CD8-positive, alpha-beta memory T cell (primary cell): ENCODE data around the gene WDR48. TPM values are rescaled to one million over a fixed set of nuclear protein-coding genes. Genes with fewer than 3 reads are reported as not detected.

ENCODE experiments used
- CTCF ChIA-PET: fragments of 350-600 bp; sonication (Branson Sonifier 250); formaldehyde crosslinking; loops from one replicate; lab custom pipeline; 2021; ENCODE audit warnings: antibody characterized with exemption; lab: Charles Lee
- POLR2A ChIA-PET: fragments of 350-600 bp; sonication (Branson Sonifier 250); formaldehyde crosslinking; loops from one replicate; lab custom pipeline; 2021; ENCODE audit warnings: antibody characterized with exemption; lab: Charles Lee
- DNase-seq, 5 donors: peaks; one replicate each; pipeline versions ENCODE4 v3.0.0 to v3.0.0-alpha.2; 2020 to 2022; ENCODE audit warnings: mixed read lengths in 1 of 5
- H3K27ac ChIP-seq: one replicate; pipeline ENCODE4 v1.7.0; 2013; ENCODE audit warnings: low read depth, mild to moderate bottlenecking, low read length, moderate library complexity
- H3K27me3 ChIP-seq: 2 replicates; pipeline ENCODE4 v1.7.0; 2013; ENCODE audit warnings: low read length, mild to moderate bottlenecking; ENCODE audit not compliant: insufficient read depth, poor library complexity, severe bottlenecking
- H3K36me3 ChIP-seq: 2 replicates; pipeline ENCODE4 v1.7.0; 2013; ENCODE audit warnings: mild to moderate bottlenecking, low read length, moderate library complexity; ENCODE audit not compliant: insufficient read depth
- H3K4me1 ChIP-seq: 2 replicates; pipeline ENCODE4 v1.7.0; 2013; ENCODE audit warnings: mild to moderate bottlenecking, low read length, moderate library complexity; ENCODE audit not compliant: insufficient read depth
- H3K4me3 ChIP-seq: 2 replicates; pipeline ENCODE4 v1.7.0; 2013; ENCODE audit warnings: mild to moderate bottlenecking, low read length
- H3K9me3 ChIP-seq: 2 replicates; pipeline ENCODE4 v1.7.0; 2013; ENCODE audit warnings: mild to moderate bottlenecking, low read length
- H3K27ac Mint-ChIP-seq, 8 donors: one replicate each; pipeline ENCODE4 v1.8.0; 2020 to 2021; ENCODE audit warnings: mixed read lengths in 8 of 8, mild to moderate bottlenecking in 6 of 8, inconsistent platforms in 3 of 8, moderate library complexity in 3 of 8
- H3K27me3 Mint-ChIP-seq, 2 donors: one replicate each; pipeline ENCODE4 v1.8.0; 2020 to 2021; ENCODE audit warnings: mixed read lengths in 2 of 2, mild to moderate bottlenecking in 1 of 2, moderate library complexity in 1 of 2
- H3K36me3 Mint-ChIP-seq, 3 donors: one replicate each; pipeline ENCODE4 v1.8.0; 2020 to 2021; ENCODE audit warnings: mixed read lengths in 3 of 3, inconsistent platforms in 1 of 3, mild to moderate bottlenecking in 1 of 3
- H3K4me1 Mint-ChIP-seq, 3 donors: one replicate each; pipeline ENCODE4 v1.8.0; 2020 to 2021; ENCODE audit warnings: mixed read lengths in 3 of 3, inconsistent platforms in 1 of 3, mild to moderate bottlenecking in 1 of 3
- H3K4me3 Mint-ChIP-seq, 7 donors: one replicate each; pipeline ENCODE4 v1.8.0; 2020 to 2021; ENCODE audit warnings: mixed read lengths in 7 of 7, mild to moderate bottlenecking in 6 of 7, moderate library complexity in 4 of 7, inconsistent platforms in 2 of 7
- H3K9me3 Mint-ChIP-seq, 5 donors: one replicate each; pipeline ENCODE4 v1.8.0; 2020 to 2022; ENCODE audit warnings: mixed read lengths in 5 of 5, mild to moderate bottlenecking in 3 of 5, moderate library complexity in 2 of 5, inconsistent platforms in 1 of 5
- polyA plus RNA-seq: library from polyadenylated mRNA; unstranded; fragments of 300-500 nt; fragmentation: Illumina TruSeq; gene quantifications from one replicate; pipeline ENCODE4 v1.2.3, GENCODE V29; 2021
- total RNA-seq, 2 experiments: library from RNA; stranded (reverse); gene quantifications; one replicate each; pipeline ENCODE4 v1.2.3, GENCODE V29; 2021

Gene WDR48
- total and polyA plus RNA-seq, 3 experiments from 2014 or later: 44.7 to 46.3 (median 44.7) TPM

GRCh38 chr3:39098473-39099000 is 46.7 kb downstream of the WDR48 start:
- POLR2A ChIA-PET: no interaction called here
- H3K27ac Mint-ChIP-seq: no peak overlapping the region
- no peaks in the 10 kb centered on the region for H3K9me3 Mint-ChIP-seq
- DNase-seq: no peak
- Histone ChIP-seq H3K36me3 (peaks cover 24% of the 10 kb centered on the region), H3K4me3 (no peak overlapping the region), H3K4me1 (no peaks in the 10 kb centered on the region), H3K9me3 (no peaks in the 10 kb centered on the region), H3K27me3 (no peaks in the 10 kb centered on the region), H3K27ac (no peak overlapping the region)
- H3K36me3 Mint-ChIP-seq: peaks cover 0 to 62% (median 21%) of the 10 kb centered on the region in 3 donors
- no peak overlapping the region for H3K4me3 Mint-ChIP-seq
- H3K27me3 Mint-ChIP-seq: no peaks in the 10 kb centered on the region
- peaks cover 15 to 25% (median 16%) of the 10 kb centered on the region in 3 donors for H3K4me1 Mint-ChIP-seq
- CTCF ChIA-PET: interaction anchor here (3.3 kb wide), 1 partner anchor 193 kb away, joined by 13 read pairs; no protein-coding TSS in a partner anchor

- Histone ChIP-seq H3K27ac (no peak overlapping the region), H3K4me3 (no peak overlapping the region), H3K9me3 (no peaks in the 10 kb centered on the region), H3K27me3 (no peaks in the 10 kb centered on the region), H3K36me3 (peaks cover 23% of the 10 kb centered on the region), H3K4me1 (no peaks in the 10 kb centered on the region)
- POLR2A ChIA-PET: no interaction called here
- H3K27ac Mint-ChIP-seq: peak overlapping the region in 3 of 8 donors; percentile 23 to 70 (median 30)
- CTCF ChIA-PET: interaction anchor here (3.3 kb wide), 1 partner anchor 192 kb away, joined by 13 read pairs; no protein-coding TSS in a partner anchor
- H3K9me3 Mint-ChIP-seq: no peaks in the 10 kb centered on the region
- H3K4me1 Mint-ChIP-seq: peaks cover 18 to 27% (median 19%) of the 10 kb centered on the region in 3 donors
- peaks cover 0 to 55% (median 15%) of the 10 kb centered on the region in 3 donors for H3K36me3 Mint-ChIP-seq
- no peaks in the 10 kb centered on the region for H3K27me3 Mint-ChIP-seq
- no peak for DNase-seq
- H3K4me3 Mint-ChIP-seq: no peak overlapping the region
Observed at GRCh38 chr3:39099242-39099641, 47.4 kb downstream of the WDR48 start.

GRCh38 chr3:39099738-39100499 is 48.1 kb downstream of the WDR48 start:
- Histone ChIP-seq H3K9me3 (no peaks in the 10 kb centered on the region), H3K4me1 (no peaks in the 10 kb centered on the region), H3K27me3 (no peaks in the 10 kb centered on the region), H3K36me3 (peaks cover 17% of the 10 kb centered on the region), H3K4me3 (no peak overlapping the region), H3K27ac (no peak overlapping the region)
- Mint-ChIP-seq H3K4me3 (no peak overlapping the region), H3K9me3 (no peaks in the 10 kb centered on the region), H3K36me3 (peaks cover 0 to 48% (median 8%) of the 10 kb centered on the region in 3 donors), H3K27ac (peak overlapping the region in 4 of 8 donors; percentile 30 to 67 (median 36)), H3K27me3 (no peaks in the 10 kb centered on the region), H3K4me1 (peaks cover 18 to 30% (median 24%) of the 10 kb centered on the region in 3 donors)
- ChIA-PET CTCF (interaction anchor here (1.9 to 3.3 kb wide), 2 partner anchors 188 to 191 kb away, joined by 13 to 14 read pairs; no protein-coding TSS in a partner anchor), POLR2A (no interaction called here)
- DNase-seq: no peak

- CTCF ChIA-PET: interaction anchor here (1.9 to 3.3 kb wide), 2 partner anchors 187 to 191 kb away, joined by 13 to 14 read pairs; no protein-coding TSS in a partner anchor
- no peak overlapping the region for H3K27ac ChIP-seq
Observed at GRCh38 chr3:39100500-39100886, 48.7 kb downstream of the WDR48 start.

GRCh38 chr3:39101022-39101689 is 49.3 kb downstream of the WDR48 start:
- Histone ChIP-seq H3K27me3 (no peaks in the 10 kb centered on the region), H3K27ac (no peak overlapping the region), H3K4me3 (no peak overlapping the region), H3K36me3 (peaks cover 10% of the 10 kb centered on the region), H3K9me3 (no peaks in the 10 kb centered on the region), H3K4me1 (peaks cover 10% of the 10 kb centered on the region)
- H3K4me1 Mint-ChIP-seq: peaks cover 30 to 43% (median 36%) of the 10 kb centered on the region in 3 donors
- no peaks in the 10 kb centered on the region for H3K9me3 Mint-ChIP-seq
- H3K27ac Mint-ChIP-seq: peak overlapping the region in 4 of 8 donors; percentile 23 to 92 (median 62)
- CTCF ChIA-PET: interaction anchor here (0.6 to 3.3 kb wide), 5 partner anchors 12 to 190 kb away, joined by 3 to 14 read pairs (median 3); no protein-coding TSS in a partner anchor
- no peaks in the 10 kb centered on the region for H3K27me3 Mint-ChIP-seq
- peak in 4 of 5 donors; percentile 29 to 66 (median 40) for DNase-seq
- peak overlapping the region in 1 of 7 donors; percentile 35 for H3K4me3 Mint-ChIP-seq
- peaks cover 0 to 36% (median 4%) of the 10 kb centered on the region in 3 donors for H3K36me3 Mint-ChIP-seq
- POLR2A ChIA-PET: no interaction called here

More at GRCh38 chr3:39100500-39100886, 48.7 kb downstream of the WDR48 start:
- H3K36me3 ChIP-seq: peaks cover 11% of the 10 kb centered on the region
- peaks cover 3% of the 10 kb centered on the region for H3K4me1 ChIP-seq
- POLR2A ChIA-PET: no interaction called here
- peaks cover 0 to 43% (median 5%) of the 10 kb centered on the region in 3 donors for H3K36me3 Mint-ChIP-seq
- H3K4me1 Mint-ChIP-seq: peaks cover 24 to 36% (median 29%) of the 10 kb centered on the region in 3 donors
- no peak overlapping the region for H3K4me3 Mint-ChIP-seq
- DNase-seq: no peak
- no peaks in the 10 kb centered on the region for H3K27me3 ChIP-seq
- no peaks in the 10 kb centered on the region for H3K9me3 Mint-ChIP-seq
- no peak overlapping the region for H3K4me3 ChIP-seq
- H3K27ac Mint-ChIP-seq: peak overlapping the region in 1 of 8 donors; percentile 8
- H3K27me3 Mint-ChIP-seq: no peaks in the 10 kb centered on the region
- H3K9me3 ChIP-seq: no peaks in the 10 kb centered on the region

GRCh38 chr3:39102504-39103323 is 50.9 kb downstream of the WDR48 start:
- H3K4me3 ChIP-seq: no peak overlapping the region
- H3K27me3 Mint-ChIP-seq: peaks cover 0 to 1% of the 10 kb centered on the region in 2 donors
- H3K27me3 ChIP-seq: no peaks in the 10 kb centered on the region
- CTCF ChIA-PET: interaction anchor here (1.0 to 2.1 kb wide), 3 partner anchors 161 to 189 kb away, joined by 3 to 4 read pairs (median 3); no protein-coding TSS in a partner anchor
- peak overlapping the region; percentile 39 to 95 (median 55) for H3K27ac Mint-ChIP-seq
- peak overlapping the region in 1 of 7 donors; percentile 46 for H3K4me3 Mint-ChIP-seq
- peaks cover 17% of the 10 kb centered on the region for H3K4me1 ChIP-seq
- peaks cover 40 to 51% (median 46%) of the 10 kb centered on the region in 3 donors for H3K4me1 Mint-ChIP-seq
- POLR2A ChIA-PET: no interaction called here
- H3K36me3 ChIP-seq: peaks cover 5% of the 10 kb centered on the region
- H3K36me3 Mint-ChIP-seq: peaks cover 0 to 23% (median 0%) of the 10 kb centered on the region in 3 donors
- H3K27ac ChIP-seq: no peak overlapping the region
- DNase-seq: no peak
- no peaks in the 10 kb centered on the region for H3K9me3 ChIP-seq
- H3K9me3 Mint-ChIP-seq: no peaks in the 10 kb centered on the region

- Histone ChIP-seq H3K27ac (no peak overlapping the region), H3K9me3 (no peaks in the 10 kb centered on the region), H3K36me3 (peaks cover 5% of the 10 kb centered on the region), H3K4me3 (no peak overlapping the region), H3K27me3 (no peaks in the 10 kb centered on the region), H3K4me1 (peaks cover 22% of the 10 kb centered on the region)
- ChIA-PET POLR2A (no interaction called here), CTCF (interaction anchor here (2.1 kb wide), 1 partner anchor 189 kb away, joined by 4 read pairs; no protein-coding TSS in a partner anchor)
- H3K4me1 Mint-ChIP-seq: peaks cover 46 to 57% (median 52%) of the 10 kb centered on the region in 3 donors
- H3K27me3 Mint-ChIP-seq: peaks cover 0 to 2% of the 10 kb centered on the region in 2 donors
- peak overlapping the region in 1 of 7 donors; percentile 46 for H3K4me3 Mint-ChIP-seq
- H3K9me3 Mint-ChIP-seq: no peaks in the 10 kb centered on the region
- H3K27ac Mint-ChIP-seq: peak overlapping the region in 7 of 8 donors; percentile 21 to 73 (median 57)
- DNase-seq: no peak
- H3K36me3 Mint-ChIP-seq: peaks cover 0 to 23% (median 0%) of the 10 kb centered on the region in 3 donors
Observed at GRCh38 chr3:39103324-39103693, 51.5 kb downstream of the WDR48 start.
